Stimulated activated CD8-positive, alpha-beta memory T cell treated with anti-CD3 and anti-CD28 coated beads, Interleukin-7, amount 100 ng/mL, for 4 hours (primary cell): ENCODE measurements around the gene P2RX1.

Source experiments
- DNase-seq, 2 donors: peaks; one replicate each; pipeline ENCODE4 v3.0.0-alpha.2; 2020; ENCODE audit warnings: low read depth in 2 of 2

The P2RX1 gene

GRCh38 chr17:3915995-3916696 is at the start of gene P2RX1:
P2RX1 (minus strand) TSS chr17:3916465; CDS start chr17:3916225, 240 bp downstream.
- no peak for DNase-seq

- peak; percentile 27 to 53 for DNase-seq
These were observed 49.0 kb upstream of the P2RX1 start for GRCh38 chr17:3965118-3965800.

- DNase-seq, result peak in 1 of 2 donors; percentile 64
These were observed 48.2 kb upstream of the P2RX1 start, which contains the start of gene ATP2A3 for GRCh38 chr17:3964203-3965117. ATP2A3 (minus strand) TSS chr17:3964437; CDS start chr17:3964291, 146 bp downstream.

- DNase-seq, result peak; percentile 38 to 57
These were observed 47.3 kb upstream of the P2RX1 start for GRCh38 chr17:3963237-3964201.

GRCh38 chr17:3962965-3963236 is 46.6 kb upstream of the P2RX1 start:
- DNase-seq, result no peak

- DNase-seq, result no peak
These were observed 46.1 kb upstream of the P2RX1 start for GRCh38 chr17:3962217-3962964.

GRCh38 chr17:3961564-3962047 is 45.3 kb upstream of the P2RX1 start:
- DNase-seq, result no peak

- no peak for DNase-seq
These were observed 44.5 kb upstream of the P2RX1 start for GRCh38 chr17:3960764-3961163.

- DNase-seq, result no peak
These were observed 43.8 kb upstream of the P2RX1 start for GRCh38 chr17:3959921-3960601.

GRCh38 chr17:3959295-3959899 is 43.1 kb upstream of the P2RX1 start:
- no peak for DNase-seq

- DNase-seq, result no peak
These were observed 41.7 kb upstream of the P2RX1 start for GRCh38 chr17:3957735-3958599.

- no peak for DNase-seq
These were observed 40.7 kb upstream of the P2RX1 start for GRCh38 chr17:3956983-3957382.

- DNase-seq, result no peak
These were observed 40.2 kb upstream of the P2RX1 start for GRCh38 chr17:3956327-3956957.

GRCh38 chr17:3955673-3955988 is 39.4 kb upstream of the P2RX1 start:
- DNase-seq, result no peak

- DNase-seq, result no peak
These were observed 38.9 kb upstream of the P2RX1 start for GRCh38 chr17:3954976-3955672.

GRCh38 chr17:3954086-3954485 is 37.8 kb upstream of the P2RX1 start:
- DNase-seq, result no peak

- no peak for DNase-seq
These were observed 37.3 kb upstream of the P2RX1 start for GRCh38 chr17:3953542-3953941.
